HEK293 (cell line): ENCODE results near the gene EPHA6.

Source experiments
- CTCF ChIA-PET: fragments of 350-600 bp; formaldehyde crosslinking; extraction: SDS; loops from one replicate; lab custom pipeline; 2021; ENCODE audit warnings: antibody characterized with exemption; lab: Yijun Ruan, JAX
- POLR2A ChIA-PET: fragments of 300-600 bp; formaldehyde crosslinking; extraction: SDS; loops from one replicate; lab custom pipeline; 2020; ENCODE audit warnings: antibody characterized with exemption, inconsistent platforms; lab: Yijun Ruan, JAX
- H3K27ac ChIP-seq: fragments of 200-500 bp; sonication (Bioruptor generic); 2 replicates; pipeline ENCODE4 v1.5.1; 2014; ENCODE audit warnings: low read depth, low read length, control low read depth, inconsistent platforms; ENCODE audit errors: extremely low read depth
- H3K36me3 ChIP-seq, 2 experiments: fragments of 200-500 bp in 1 of 2; sonication (Bioruptor generic) in 1 of 2; 1 replicate in 1 of 2; 2 replicates in 1 of 2; pipeline ENCODE4 v1.5.1; 2014 to 2017; ENCODE audit warnings: inconsistent platforms in 2 of 2, low read length in 2 of 2; ENCODE audit not compliant: control insufficient read depth in 2 of 2, insufficient read depth in 1 of 2
- H3K4me1 ChIP-seq: fragments of 200-500 bp; sonication (Bioruptor generic); 2 replicates; pipeline ENCODE4 v1.5.1; 2014; ENCODE audit warnings: mild to moderate bottlenecking, low read length, inconsistent platforms; ENCODE audit not compliant: control insufficient read depth, insufficient read depth
- H3K4me3 ChIP-seq: 2 replicates; pipeline ENCODE4 v1.5.1; 2011; ENCODE audit warnings: low read depth, mild to moderate bottlenecking, control low read depth, low read length, moderate library complexity
- H3K9me3 ChIP-seq: fragments of 200-500 bp; sonication (Bioruptor generic); 2 replicates; pipeline ENCODE4 v1.5.1; 2014; ENCODE audit warnings: low read depth, low read length, inconsistent platforms; ENCODE audit not compliant: control insufficient read depth, insufficient read depth
- OVOL3 ChIP-seq: fragments of 450-650 bp; formaldehyde crosslinking; IDR thresholded peaks from 2 replicates; pipeline ENCODE4 v1.5.1; 2016; ENCODE audit warnings: missing biosample characterization, missing genetic modification characterization
- ZNF121 ChIP-seq: fragments of 450-650 bp; formaldehyde crosslinking; IDR thresholded peaks from 2 replicates; pipeline ENCODE4 v1.5.1; 2016; ENCODE audit warnings: missing biosample characterization, missing genetic modification characterization
- ZNF146 ChIP-seq: fragments of 450-650 bp; formaldehyde crosslinking; IDR thresholded peaks from 2 replicates; pipeline ENCODE4 v1.5.1; 2016; ENCODE audit warnings: missing biosample characterization, missing genetic modification characterization
- ZNF155 ChIP-seq: fragments of 450-650 bp; formaldehyde crosslinking; IDR thresholded peaks from 2 replicates; pipeline ENCODE4 v1.5.1; 2016; ENCODE audit warnings: missing biosample characterization, missing genetic modification characterization
- ZNF169 ChIP-seq: fragments of 450-650 bp; formaldehyde crosslinking; IDR thresholded peaks from 2 replicates; pipeline ENCODE4 v1.5.1; 2016; ENCODE audit warnings: missing biosample characterization, missing genetic modification characterization
- ZNF202 ChIP-seq: fragments of 450-650 bp; formaldehyde crosslinking; IDR thresholded peaks from 2 replicates; pipeline ENCODE4 v1.5.1; 2016; ENCODE audit warnings: missing biosample characterization, missing genetic modification characterization, borderline replicate concordance
- ZNF211 ChIP-seq: fragments of 450-650 bp; formaldehyde crosslinking; IDR thresholded peaks from 2 replicates; pipeline ENCODE4 v1.5.1; 2016; ENCODE audit warnings: low read depth, missing biosample characterization, missing genetic modification characterization
- ZNF221 ChIP-seq: fragments of 450-650 bp; formaldehyde crosslinking; IDR thresholded peaks from 2 replicates; pipeline ENCODE4 v1.5.1; 2017; ENCODE audit warnings: missing biosample characterization, missing genetic modification characterization, borderline replicate concordance
- ZNF600 ChIP-seq: fragments of 450-650 bp; formaldehyde crosslinking; IDR thresholded peaks from 2 replicates; pipeline ENCODE4 v1.5.1; 2016; ENCODE audit warnings: missing biosample characterization, missing genetic modification characterization
- ZNF654 ChIP-seq: fragments of 450-650 bp; formaldehyde crosslinking; IDR thresholded peaks from 2 replicates; pipeline ENCODE4 v1.5.1; 2016; ENCODE audit warnings: low read depth, missing biosample characterization, missing genetic modification characterization
- ZNF664 ChIP-seq: fragments of 450-650 bp; formaldehyde crosslinking; IDR thresholded peaks from 2 replicates; pipeline ENCODE4 v1.5.1; 2016; ENCODE audit warnings: missing biosample characterization, missing genetic modification characterization
- ZNF830 ChIP-seq: fragments of 450-650 bp; IDR thresholded peaks from 2 replicates; pipeline ENCODE4 v1.5.0; 2018; ENCODE audit warnings: missing biosample characterization, missing genetic modification characterization, low read depth, mild to moderate bottlenecking, moderate library complexity
- ZSCAN30 ChIP-seq: fragments of 450-650 bp; IDR thresholded peaks from 2 replicates; pipeline ENCODE4 v1.5.1; 2018; ENCODE audit warnings: missing biosample characterization, mild to moderate bottlenecking, missing genetic modification characterization, moderate library complexity
- TF ChIP-seq, protein P1 (sequence below): fragments of 450-650 bp; formaldehyde crosslinking; IDR thresholded peaks from 2 replicates; pipeline ENCODE4 v1.5.1; 2016; ENCODE audit warnings: missing biosample characterization, missing genetic modification characterization
- TF ChIP-seq, protein P2 (sequence below): fragments of 450-650 bp; formaldehyde crosslinking; IDR thresholded peaks from 2 replicates; pipeline ENCODE4 v1.5.1; 2016; ENCODE audit warnings: missing biosample characterization, missing genetic modification characterization
- TF ChIP-seq, protein P3 (sequence below): fragments of 450-650 bp; formaldehyde crosslinking; IDR thresholded peaks from 2 replicates; pipeline ENCODE4 v1.5.1; 2016; ENCODE audit warnings: missing biosample characterization, missing genetic modification characterization

Gene EPHA6

DNA sequence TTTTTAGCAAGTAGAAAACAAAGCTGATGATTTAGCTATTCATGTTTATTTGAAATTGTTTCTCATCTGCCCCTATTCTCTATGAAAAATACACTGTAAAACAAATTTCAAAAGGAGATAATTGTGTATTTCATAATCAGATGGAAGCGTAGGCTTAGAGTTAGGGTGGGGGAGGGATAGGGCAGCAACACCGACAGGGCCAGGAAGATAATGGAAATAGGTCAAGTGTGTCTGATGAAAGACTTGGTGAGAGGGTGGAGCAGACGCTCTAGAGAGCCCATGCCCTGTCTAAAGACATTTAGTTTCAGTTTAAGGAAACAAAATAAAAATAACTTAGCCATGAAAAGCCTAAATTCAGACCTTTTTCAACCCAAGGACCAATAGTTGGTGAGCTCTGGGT lies 898.5 kb downstream of the EPHA6 start (continued):
- TF ChIP-seq ZNF211, result no peak

DNA sequence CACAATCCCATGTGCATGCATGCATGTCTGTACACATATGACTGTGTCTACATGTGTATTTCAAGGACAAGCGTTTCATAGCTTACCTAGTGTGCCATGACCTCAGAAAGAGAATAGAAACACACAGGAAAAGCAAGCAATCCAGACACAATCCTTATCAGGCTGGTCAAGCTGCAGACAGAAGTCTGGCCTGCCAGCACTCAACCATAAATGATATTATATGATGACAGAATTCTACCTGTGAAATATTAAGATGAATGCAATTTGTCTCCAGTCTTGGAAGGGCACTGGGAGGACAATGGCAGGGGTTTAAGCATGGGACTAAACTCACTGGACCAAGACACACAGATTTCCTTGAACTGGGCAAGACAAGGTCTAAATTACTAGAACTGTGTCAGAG lies 899.2 kb downstream of the EPHA6 start:
- no peaks in the 10 kb centered on the region for H3K9me3 ChIP-seq
- POLR2A ChIA-PET, result no interaction called here
- CTCF ChIA-PET, result no interaction called here
- H3K36me3 ChIP-seq, result no peaks in the 10 kb centered on the region
- no peak overlapping the region for H3K27ac ChIP-seq
- no peak overlapping the region for H3K4me3 ChIP-seq
- peaks cover 5% of the 10 kb centered on the region; the same call in 1 of the 2 replicates for H3K4me1 ChIP-seq
- TF ChIP-seq, protein P1, sequence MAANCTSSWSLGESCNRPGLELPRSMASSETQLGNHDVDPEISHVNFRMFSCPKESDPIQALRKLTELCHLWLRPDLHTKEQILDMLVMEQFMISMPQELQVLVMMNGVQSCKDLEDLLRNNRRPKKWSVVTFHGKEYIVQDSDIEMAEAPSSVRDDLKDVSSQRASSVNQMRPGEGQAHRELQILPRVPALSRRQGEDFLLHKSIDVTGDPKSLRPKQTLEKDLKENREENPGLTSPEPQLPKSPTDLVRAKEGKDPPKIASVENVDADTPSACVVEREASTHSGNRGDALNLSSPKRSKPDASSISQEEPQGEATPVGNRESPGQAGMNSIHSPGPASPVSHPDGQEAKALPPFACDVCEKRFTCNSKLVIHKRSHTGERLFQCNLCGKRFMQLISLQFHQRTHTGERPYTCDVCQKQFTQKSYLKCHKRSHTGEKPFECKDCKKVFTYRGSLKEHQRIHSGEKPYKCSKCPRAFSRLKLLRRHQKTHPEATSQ (tag by site-specific recombination), result no peak
- TF ChIP-seq ZNF121 (tag by site-specific recombination) (no peak), ZNF155 (tag by site-specific recombination) (no peak), ZNF202 (tag by site-specific recombination) (no peak), ZNF830 (tag by site-specific recombination) (no peak), ZNF169 (tag by site-specific recombination) (no peak), ZNF211 (no peak), ZNF146 (tag by site-specific recombination) (no peak)

DNA sequence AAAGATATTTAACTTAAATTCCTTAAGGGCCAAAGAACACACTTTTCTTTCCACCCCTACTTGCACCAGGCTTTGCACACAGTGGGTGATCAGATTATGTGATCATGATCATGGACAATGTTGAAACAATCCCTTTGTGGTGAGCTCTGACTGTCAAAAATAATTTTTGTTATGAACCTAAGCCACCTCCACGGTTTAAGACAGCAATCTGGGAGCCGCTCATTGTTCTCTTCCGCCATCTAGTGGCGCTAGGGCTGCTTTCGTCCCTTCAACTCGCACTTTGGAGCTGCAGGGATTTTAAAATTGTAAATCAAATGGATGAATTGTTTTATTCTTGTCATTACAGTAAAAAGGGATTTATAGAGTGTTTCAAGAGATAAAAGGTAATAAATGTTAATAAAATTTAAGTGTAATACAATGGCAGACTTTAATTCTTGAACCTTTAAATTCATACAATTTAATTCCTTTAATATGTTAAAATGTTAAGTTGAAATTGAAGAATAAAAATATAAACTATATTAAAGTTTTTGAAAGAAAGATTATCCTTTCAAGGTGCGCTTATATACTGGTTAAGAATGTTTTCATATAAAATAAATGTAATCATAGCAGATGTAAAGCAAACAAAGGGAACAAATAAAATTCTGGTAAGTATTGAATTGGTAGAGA lies 904.9 kb downstream of the EPHA6 start:
- Histone ChIP-seq H3K4me1 (peaks cover 2% of the 10 kb centered on the region; the same call in 1 of the 2 replicates), H3K36me3 (no peaks in the 10 kb centered on the region), H3K9me3 (no peaks in the 10 kb centered on the region), H3K27ac (no peak overlapping the region), H3K4me3 (peak overlapping the region; percentile 26)
- ChIA-PET CTCF (interaction anchor here (0.6 to 2.0 kb wide), 12 partner anchors 9 to 1745 kb away, joined by 3 to 10 read pairs (median 4); no protein-coding TSS in a partner anchor), POLR2A (no interaction called here)
- no peak for TF ChIP-seq OVOL3 (tag by site-specific recombination)
- TF ChIP-seq, protein P2, sequence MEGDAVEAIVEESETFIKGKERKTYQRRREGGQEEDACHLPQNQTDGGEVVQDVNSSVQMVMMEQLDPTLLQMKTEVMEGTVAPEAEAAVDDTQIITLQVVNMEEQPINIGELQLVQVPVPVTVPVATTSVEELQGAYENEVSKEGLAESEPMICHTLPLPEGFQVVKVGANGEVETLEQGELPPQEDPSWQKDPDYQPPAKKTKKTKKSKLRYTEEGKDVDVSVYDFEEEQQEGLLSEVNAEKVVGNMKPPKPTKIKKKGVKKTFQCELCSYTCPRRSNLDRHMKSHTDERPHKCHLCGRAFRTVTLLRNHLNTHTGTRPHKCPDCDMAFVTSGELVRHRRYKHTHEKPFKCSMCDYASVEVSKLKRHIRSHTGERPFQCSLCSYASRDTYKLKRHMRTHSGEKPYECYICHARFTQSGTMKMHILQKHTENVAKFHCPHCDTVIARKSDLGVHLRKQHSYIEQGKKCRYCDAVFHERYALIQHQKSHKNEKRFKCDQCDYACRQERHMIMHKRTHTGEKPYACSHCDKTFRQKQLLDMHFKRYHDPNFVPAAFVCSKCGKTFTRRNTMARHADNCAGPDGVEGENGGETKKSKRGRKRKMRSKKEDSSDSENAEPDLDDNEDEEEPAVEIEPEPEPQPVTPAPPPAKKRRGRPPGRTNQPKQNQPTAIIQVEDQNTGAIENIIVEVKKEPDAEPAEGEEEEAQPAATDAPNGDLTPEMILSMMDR (tag by site-specific recombination), result peak; percentile 22; the same call in 1 of the 2 replicates
- TF ChIP-seq ZNF654 (tag by site-specific recombination), result peak; percentile 90
- no peak for TF ChIP-seq ZNF221 (tag by site-specific recombination)
- 0 out of 2 replicates have a peak, but pooled peaks have one; percentile 52 for TF ChIP-seq ZNF600 (tag by site-specific recombination)
- TF ChIP-seq, protein P3, sequence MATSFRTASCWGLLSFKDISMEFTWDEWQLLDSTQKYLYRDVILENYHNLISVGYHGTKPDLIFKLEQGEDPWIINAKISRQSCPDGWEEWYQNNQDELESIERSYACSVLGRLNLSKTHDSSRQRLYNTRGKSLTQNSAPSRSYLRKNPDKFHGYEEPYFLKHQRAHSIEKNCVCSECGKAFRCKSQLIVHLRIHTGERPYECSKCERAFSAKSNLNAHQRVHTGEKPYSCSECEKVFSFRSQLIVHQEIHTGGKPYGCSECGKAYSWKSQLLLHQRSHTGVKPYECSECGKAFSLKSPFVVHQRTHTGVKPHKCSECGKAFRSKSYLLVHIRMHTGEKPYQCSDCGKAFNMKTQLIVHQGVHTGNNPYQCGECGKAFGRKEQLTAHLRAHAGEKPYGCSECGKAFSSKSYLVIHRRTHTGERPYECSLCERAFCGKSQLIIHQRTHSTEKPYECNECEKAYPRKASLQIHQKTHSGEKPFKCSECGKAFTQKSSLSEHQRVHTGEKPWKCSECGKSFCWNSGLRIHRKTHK (tag by site-specific recombination), result no peak
- peak; percentile 40; the same call in 1 of the 2 replicates for TF ChIP-seq ZNF664 (tag by site-specific recombination)
- no peak for TF ChIP-seq ZSCAN30 (tag by site-specific recombination)
